ENCODE data around the gene ISCA2. TPM values are rescaled to one million over a fixed set of nuclear protein-coding genes. Genes with fewer than 3 reads are reported as not detected.

ISCA2 gene
- total RNA-seq, 2 donors from 2014 or later, result 14.4 to 21.3 TPM

DNA sequence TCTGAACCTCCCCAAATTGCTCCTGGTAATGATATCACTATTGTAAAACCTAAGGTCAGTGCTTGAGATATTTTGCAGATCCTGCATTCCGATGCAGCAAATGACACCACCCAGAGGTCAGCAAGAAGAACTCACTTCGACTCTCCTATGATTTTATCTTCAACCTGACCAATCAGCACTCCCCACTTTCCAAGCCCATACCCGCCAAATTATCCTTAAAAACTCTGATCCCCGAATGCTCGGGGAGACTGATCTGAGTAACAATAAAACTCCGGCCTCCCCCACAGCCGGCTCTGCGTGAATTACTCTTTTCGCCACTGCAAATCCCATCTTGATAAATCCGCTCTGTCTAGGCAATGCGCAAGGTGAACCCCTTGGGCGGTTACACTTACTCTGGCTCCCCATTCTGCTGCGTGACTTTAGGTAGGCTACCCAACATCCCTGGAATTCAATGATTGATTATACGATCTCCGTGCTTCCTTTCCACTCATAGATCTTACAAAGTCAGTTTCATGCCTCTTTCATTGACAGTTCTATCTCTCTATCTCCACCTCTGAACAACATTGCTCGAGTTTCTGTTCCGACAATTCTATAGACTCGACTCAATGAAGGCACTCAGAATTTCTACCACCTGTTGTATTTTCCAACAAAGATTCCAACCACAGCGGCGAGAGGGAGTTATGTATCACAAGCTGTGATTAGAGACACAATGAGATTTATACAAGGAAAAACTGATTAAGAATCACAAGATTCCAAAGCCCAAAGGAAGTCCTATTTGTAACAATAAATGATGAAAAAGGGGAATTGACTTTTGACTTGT, 1.4 kb upstream of the ISCA2 start:
- Mint-ChIP-seq H3K36me3 (ENCODE audit: low read depth) (peaks cover 2% of the 10 kb centered on the region), H3K27me3 (no peaks in the 10 kb centered on the region), H3K4me1 (peaks cover 15% of the 10 kb centered on the region), H3K27ac (no peak overlapping the region), H3K4me3 (no peak overlapping the region)
- no peak for ATAC-seq
- DNase-seq, result no peak
- H3K9me3 ChIP-seq (ENCODE audit: control insufficient read depth, low read length, poor library complexity, severe bottlenecking), result no peaks in the 10 kb centered on the region

DNA sequence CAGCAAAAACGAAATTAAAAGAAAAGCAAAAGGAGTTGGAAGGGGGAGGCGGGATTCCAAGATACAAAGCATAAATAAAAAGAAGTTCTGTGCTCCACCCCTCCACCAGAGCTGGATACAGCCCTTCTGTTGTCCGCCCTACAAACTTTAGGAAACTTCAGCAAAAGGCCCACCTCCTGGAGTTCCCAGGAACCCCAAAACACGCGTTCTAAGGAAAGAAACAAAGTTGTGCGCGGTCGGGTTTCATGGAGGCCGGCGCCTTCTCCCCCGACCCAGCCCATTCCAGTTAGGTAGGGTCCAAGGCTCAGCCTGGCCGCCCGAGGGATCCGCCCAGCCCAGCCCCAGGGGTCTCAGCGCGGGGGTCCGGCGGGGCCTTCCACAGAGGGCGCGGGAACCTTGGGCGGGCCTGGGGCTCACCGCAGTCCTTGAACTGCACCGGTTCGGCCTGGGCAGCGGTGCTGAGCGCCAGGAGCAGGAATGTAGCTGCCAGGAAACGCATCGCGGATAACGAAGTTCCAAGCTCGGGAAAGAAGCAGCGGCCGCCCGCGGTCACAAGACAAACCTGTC, 706 bp upstream of the ISCA2 start, which contains the start of gene NPC2:
NPC2 (minus strand) TSS at position 530 of the 567 bp plus-strand sequence; CDS start at position 499, 31 bp downstream.
- H3K9me3 ChIP-seq (ENCODE audit: control insufficient read depth, low read length, poor library complexity, severe bottlenecking), result no peaks in the 10 kb centered on the region
- ATAC-seq (no peak), DNase-seq (no peak)
- Mint-ChIP-seq H3K4me1 (peaks cover 20% of the 10 kb centered on the region), H3K4me3 (no peak within 1 kb of the TSS), H3K27me3 (no peaks in the 10 kb centered on the region), H3K36me3 (ENCODE audit: low read depth) (peaks cover 2% of the 10 kb centered on the region), H3K27ac (no peak within 1 kb of the TSS)

DNA sequence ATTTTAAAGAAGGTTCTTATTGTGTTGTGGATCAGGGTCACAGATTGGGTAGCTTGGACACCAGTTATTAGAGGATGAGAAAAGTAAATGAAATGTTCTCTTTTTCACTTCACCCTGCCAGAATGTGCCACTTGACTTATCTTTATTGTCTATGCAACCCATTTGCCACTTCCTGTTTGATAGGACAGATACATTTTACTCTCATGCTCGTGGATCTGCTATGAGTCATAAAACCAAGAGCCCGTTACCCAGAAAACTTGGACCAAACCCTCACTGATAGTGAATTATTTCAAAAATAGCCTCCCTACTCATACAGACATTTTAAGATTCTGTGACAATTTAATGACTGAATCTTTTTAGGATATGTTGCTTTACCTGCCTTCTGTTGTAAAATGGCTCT, 1.8 kb downstream of the ISCA2 start:
- DNase-seq (no peak), ATAC-seq (no peak)
- Mint-ChIP-seq H3K27me3 (no peaks in the 10 kb centered on the region), H3K27ac (no peak overlapping the region), H3K4me1 (peaks cover 22% of the 10 kb centered on the region), H3K36me3 (ENCODE audit: low read depth) (peaks cover 5% of the 10 kb centered on the region), H3K4me3 (no peak overlapping the region)
- no peaks in the 10 kb centered on the region for H3K9me3 ChIP-seq (ENCODE audit: control insufficient read depth, low read length, poor library complexity, severe bottlenecking)

DNA sequence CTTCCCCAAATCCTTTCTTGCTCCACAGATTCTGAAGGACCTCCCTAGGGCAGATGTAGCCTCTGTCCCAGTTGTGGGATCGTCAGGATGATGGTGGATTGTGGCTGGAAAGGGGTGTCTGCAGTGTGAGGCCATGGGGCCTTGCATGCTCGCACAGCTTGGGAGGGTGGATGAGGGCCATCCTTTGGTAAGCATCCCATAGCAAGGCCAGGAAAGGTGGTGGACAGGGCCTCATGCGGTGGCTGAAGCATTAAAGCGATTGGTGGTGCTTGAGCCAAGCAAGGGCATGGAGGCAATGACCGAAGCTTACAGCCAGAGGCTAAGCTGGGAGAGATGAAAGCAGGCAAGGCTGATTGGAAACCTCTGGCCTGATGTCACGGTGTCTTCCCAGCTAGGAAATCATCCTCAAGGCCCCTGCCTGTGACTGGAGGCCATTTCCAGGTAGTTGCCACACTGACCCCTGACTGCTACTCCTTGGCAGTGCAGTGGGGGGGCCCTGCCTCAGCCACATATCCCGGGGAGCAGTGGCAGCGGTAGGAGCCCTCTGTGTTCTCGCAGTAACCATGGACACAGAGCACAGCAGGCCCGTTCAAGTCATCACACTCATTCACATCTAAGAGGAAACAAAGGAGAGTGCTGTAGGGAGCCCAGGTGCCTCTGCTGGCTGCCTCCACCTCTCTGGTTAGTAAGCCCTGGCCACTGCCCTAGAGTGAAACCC, 7.0 kb downstream of the ISCA2 start:
- Mint-ChIP-seq H3K4me3 (no peak overlapping the region), H3K4me1 (peaks cover 9% of the 10 kb centered on the region), H3K27ac (no peak overlapping the region), H3K27me3 (no peaks in the 10 kb centered on the region), H3K36me3 (ENCODE audit: low read depth) (peaks cover 2% of the 10 kb centered on the region)
- no peaks in the 10 kb centered on the region for H3K9me3 ChIP-seq (ENCODE audit: control insufficient read depth, low read length, poor library complexity, severe bottlenecking)
- no peak for DNase-seq
- ATAC-seq, result no peak

DNA sequence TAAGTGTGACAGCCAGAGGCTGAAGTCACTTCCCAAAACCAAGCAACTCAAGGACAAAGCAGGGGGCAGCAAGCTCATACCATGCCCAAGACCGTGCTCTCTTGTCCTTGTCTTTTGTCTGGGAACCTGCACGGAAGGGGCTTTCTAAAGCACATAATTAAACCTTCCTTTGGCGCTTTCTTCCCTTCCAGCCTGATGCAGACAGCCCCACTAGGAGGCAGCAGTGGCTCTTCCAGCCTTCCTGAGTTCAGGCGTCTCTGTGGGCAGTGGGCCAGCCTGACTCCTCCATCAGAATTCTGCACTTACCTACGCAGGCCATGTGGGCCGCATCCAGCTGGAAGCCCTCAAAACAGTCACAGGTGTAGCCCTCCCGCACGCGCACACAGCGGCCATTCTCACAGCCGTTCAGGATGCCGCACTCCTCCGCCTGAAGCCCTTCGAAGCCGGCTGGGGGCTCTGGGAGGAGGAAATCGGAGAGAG, 7.6 kb downstream of the ISCA2 start:
- H3K4me3 Mint-ChIP-seq, result no peak overlapping the region
- no peak for DNase-seq
- H3K36me3 Mint-ChIP-seq (ENCODE audit: low read depth), result peaks cover 2% of the 10 kb centered on the region
- H3K4me1 Mint-ChIP-seq, result peaks cover 11% of the 10 kb centered on the region
- no peaks in the 10 kb centered on the region for H3K9me3 ChIP-seq (ENCODE audit: control insufficient read depth, low read length, poor library complexity, severe bottlenecking)
- no peak for ATAC-seq
- no peaks in the 10 kb centered on the region for H3K27me3 Mint-ChIP-seq
- no peak overlapping the region for H3K27ac Mint-ChIP-seq

DNA sequence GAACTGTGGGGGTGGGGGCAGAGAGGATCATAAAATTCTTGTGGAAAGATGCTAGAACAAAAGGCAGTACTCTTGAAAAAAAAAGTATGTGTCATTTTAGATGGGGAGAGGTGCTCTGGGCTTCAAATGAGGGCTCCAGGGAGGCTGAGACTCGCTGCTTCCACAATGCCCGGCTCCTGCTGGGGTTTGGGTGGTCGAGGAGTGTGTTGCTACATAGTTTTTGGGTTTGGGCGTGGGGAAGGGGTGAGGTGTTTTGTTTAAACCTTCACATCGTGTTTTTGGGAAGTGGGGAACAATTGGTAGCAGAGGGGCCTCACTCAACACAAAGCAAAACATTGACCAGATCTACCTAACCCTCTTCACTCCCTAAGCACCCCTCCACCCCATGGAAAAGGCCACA, 8.1 kb downstream of the ISCA2 start:
- DNase-seq (no peak), ATAC-seq (no peak)
- Mint-ChIP-seq H3K27ac (no peak overlapping the region), H3K27me3 (no peaks in the 10 kb centered on the region), H3K4me3 (no peak overlapping the region), H3K4me1 (peaks cover 11% of the 10 kb centered on the region), H3K36me3 (ENCODE audit: low read depth) (peaks cover 2% of the 10 kb centered on the region)
- no peaks in the 10 kb centered on the region for H3K9me3 ChIP-seq (ENCODE audit: control insufficient read depth, low read length, poor library complexity, severe bottlenecking)

DNA sequence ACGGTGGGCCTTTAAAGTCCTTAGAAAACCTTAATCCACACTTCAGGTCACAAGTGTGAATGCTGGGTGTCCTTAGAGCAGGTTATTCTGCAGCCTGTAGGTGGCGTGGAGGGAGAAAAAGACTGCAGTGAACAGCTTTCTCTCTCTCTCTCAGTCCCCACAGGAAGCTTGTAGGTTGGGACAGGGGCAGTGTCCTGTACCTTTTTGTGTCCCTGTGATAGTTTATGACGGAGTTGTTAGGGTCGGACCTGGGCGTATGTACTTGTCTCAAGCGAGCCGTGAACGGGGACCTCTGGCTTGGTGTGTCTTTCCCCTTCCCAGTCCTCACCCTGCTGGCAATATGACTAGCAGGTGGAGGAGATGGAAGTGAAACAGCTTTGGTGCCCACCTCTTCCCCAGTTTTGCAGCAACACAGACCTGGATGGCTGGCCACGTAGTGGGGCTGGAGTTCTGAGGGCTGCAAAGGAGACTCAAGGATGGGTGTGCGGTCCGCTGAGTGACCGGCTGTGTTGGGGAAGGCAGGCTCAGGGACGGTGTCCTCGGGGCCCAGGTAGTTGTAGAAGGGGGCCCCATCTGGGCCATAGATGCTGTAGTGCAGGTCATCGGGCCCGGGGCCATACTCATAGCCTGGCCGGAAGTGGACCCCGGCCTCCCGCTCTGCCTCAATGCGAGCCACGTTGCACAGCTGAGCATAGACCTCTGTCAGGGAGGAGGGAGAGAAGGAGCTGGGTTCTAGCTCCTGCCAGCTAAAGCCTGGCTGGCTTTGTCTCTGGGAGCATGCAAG, 8.9 kb downstream of the ISCA2 start:
- Mint-ChIP-seq H3K36me3 (ENCODE audit: low read depth) (peaks cover 3% of the 10 kb centered on the region), H3K4me3 (no peak overlapping the region), H3K27me3 (peaks cover 3% of the 10 kb centered on the region), H3K4me1 (peaks cover 10% of the 10 kb centered on the region), H3K27ac (no peak overlapping the region)
- ATAC-seq (no peak), DNase-seq (no peak)
- no peaks in the 10 kb centered on the region for H3K9me3 ChIP-seq (ENCODE audit: control insufficient read depth, low read length, poor library complexity, severe bottlenecking)

DNA sequence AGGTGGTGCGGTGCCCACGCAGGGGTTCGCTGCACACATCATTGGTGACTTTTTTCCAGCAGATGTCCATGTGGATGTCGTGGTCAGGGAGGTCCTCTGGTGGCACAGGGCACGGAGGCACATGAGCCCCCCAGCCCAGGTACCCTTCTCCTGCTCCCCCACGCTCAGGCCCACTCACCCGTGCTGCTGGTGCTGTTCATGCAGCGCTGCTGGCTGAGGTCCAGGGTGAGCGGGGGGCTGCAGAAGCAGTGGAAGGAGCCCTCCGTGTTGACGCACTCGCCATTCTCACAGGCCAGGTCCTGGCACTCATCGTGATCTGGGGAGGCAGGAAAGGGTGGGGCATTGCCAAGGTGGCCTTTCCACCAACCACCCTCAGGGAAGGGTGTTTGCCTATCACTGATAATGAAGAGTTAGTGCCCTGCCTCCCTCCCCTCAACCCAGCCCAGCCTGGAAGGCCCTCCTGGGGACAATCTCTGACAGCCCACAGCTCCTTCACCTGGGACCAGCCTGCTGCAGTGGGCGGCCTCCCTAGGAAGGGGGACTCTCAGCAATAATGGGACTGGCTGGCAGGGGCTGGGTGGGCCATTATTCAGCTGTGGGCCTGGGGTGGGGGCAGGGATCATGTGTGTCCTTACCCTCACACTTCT, 9.8 kb downstream of the ISCA2 start:
- peaks cover 8% of the 10 kb centered on the region for H3K27me3 Mint-ChIP-seq
- H3K27ac Mint-ChIP-seq, result no peak overlapping the region
- ATAC-seq, result no peak
- no peak for DNase-seq
- peaks cover 4% of the 10 kb centered on the region for H3K36me3 Mint-ChIP-seq (ENCODE audit: low read depth)
- no peaks in the 10 kb centered on the region for H3K9me3 ChIP-seq (ENCODE audit: control insufficient read depth, low read length, poor library complexity, severe bottlenecking)
- H3K4me3 Mint-ChIP-seq, result no peak overlapping the region
- peaks cover 9% of the 10 kb centered on the region for H3K4me1 Mint-ChIP-seq

DNA sequence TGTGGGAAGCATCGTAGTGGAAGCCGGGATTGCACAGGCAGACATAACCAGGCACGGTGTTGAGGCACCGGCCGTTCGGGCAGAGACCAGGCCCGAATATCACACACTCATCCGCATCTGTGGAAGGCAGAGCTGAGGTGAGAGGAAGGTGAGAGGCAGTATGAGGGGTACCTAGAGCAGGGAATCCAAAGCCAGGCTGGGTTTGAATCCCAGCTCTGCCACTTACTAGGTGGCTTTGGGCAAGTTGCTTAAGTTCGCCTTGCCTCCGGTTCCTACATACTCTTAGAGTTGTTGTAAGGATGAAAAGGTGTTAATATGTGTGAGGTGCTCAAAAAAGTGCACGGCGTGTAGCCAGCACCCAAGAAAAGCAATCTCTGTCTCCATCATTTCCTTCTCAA, 10.4 kb downstream of the ISCA2 start:
- H3K27me3 Mint-ChIP-seq, result peaks cover 8% of the 10 kb centered on the region
- H3K27ac Mint-ChIP-seq, result no peak overlapping the region
- no peak for DNase-seq
- no peaks in the 10 kb centered on the region for H3K9me3 ChIP-seq (ENCODE audit: control insufficient read depth, low read length, poor library complexity, severe bottlenecking)
- ATAC-seq, result no peak
- H3K4me3 Mint-ChIP-seq, result no peak overlapping the region
- H3K4me1 Mint-ChIP-seq, result peaks cover 9% of the 10 kb centered on the region
- peaks cover 4% of the 10 kb centered on the region for H3K36me3 Mint-ChIP-seq (ENCODE audit: low read depth)

DNA sequence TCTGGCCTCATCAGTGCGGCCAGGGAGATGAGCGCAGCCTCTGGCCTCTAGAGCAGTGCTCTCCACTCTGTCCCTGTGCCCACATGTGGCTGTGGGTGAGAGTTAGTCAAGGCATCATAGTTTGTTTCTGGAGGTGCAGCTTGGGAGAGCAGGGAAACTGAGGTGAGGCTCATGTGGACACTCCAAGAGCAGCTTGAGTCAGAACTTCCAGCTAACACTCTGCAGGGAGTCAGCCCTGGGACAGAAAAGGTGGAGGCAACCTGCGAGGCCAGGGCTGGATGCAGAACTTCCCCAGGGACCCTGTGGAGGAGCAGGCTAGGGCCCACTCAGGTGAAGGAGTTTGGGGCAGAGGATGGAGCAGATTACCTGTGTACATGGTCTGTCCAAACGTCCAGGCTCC, 10.8 kb downstream of the ISCA2 start:
- Mint-ChIP-seq H3K36me3 (ENCODE audit: low read depth) (peaks cover 4% of the 10 kb centered on the region), H3K27me3 (peaks cover 8% of the 10 kb centered on the region), H3K4me3 (no peak overlapping the region), H3K27ac (no peak overlapping the region), H3K4me1 (peaks cover 9% of the 10 kb centered on the region)
- DNase-seq, result no peak
- no peak for ATAC-seq
- no peaks in the 10 kb centered on the region for H3K9me3 ChIP-seq (ENCODE audit: control insufficient read depth, low read length, poor library complexity, severe bottlenecking)

DNA sequence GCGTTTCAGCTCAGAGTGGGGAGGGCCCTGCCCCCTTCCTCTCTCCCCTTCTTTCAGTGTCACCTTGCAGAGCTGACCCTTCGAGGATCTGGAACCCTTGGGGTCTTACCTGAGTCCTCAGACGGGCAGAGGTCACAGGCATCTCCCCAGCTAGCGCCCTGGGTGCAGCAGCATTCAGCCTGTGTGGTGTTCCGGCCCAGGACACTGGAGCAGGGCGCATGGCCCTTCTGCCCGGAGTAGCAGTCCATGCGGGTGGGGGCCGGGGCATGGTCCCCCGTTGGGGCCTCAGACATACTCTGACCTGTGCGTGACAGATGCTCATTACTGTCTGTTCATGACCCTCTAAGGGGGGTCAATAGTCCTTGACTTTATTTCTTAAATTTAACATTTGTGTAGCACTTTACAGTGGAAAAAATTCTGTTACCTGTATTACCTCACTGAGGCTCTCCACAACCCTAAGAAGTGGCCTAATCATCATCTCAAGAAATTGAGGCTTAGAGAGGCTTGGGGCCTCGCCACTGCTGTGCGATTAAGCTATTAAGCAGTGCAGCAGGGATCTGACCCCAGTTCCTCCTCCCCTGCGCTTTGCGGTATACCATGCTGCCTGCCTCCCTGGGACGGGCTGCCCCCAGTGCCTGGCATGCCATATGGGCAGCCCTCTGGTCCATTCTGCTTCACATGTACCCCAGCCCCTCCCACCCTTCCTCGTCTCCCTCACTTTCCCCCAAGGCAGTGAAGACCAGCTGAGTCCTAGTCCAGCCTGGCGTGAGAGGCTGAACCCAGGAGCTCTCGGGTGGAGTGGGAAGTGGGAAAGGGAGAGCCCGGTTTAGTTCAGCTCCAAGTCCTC, 11.5 kb downstream of the ISCA2 start:
- H3K4me3 Mint-ChIP-seq, result no peak overlapping the region
- H3K9me3 ChIP-seq (ENCODE audit: control insufficient read depth, low read length, poor library complexity, severe bottlenecking), result no peaks in the 10 kb centered on the region
- no peak for ATAC-seq
- H3K27ac Mint-ChIP-seq, result no peak overlapping the region
- peaks cover 2% of the 10 kb centered on the region for H3K36me3 Mint-ChIP-seq (ENCODE audit: low read depth)
- DNase-seq, result no peak
- H3K4me1 Mint-ChIP-seq, result peaks cover 6% of the 10 kb centered on the region
- peaks cover 8% of the 10 kb centered on the region for H3K27me3 Mint-ChIP-seq

DNA sequence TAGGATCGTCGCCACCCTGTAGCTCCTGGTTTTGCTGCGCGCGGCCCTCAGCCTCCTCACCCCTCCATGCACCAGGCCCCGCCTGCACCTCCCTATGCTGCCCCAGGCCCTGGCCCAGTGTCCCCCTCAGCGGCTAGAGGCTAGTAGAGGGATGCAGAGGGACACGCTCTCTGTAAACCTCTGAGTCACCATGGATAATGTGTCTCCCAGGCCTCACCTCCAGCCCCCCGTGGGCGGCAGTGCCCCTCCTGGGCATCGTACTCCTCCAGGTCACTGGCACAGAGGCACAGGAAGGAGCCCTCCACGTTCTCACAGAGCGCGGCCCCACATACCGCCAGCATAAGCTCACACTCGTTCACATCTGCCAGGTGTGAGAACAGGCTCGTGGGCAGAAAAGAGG, 12.3 kb downstream of the ISCA2 start:
- Mint-ChIP-seq H3K4me1 (peaks cover 5% of the 10 kb centered on the region), H3K36me3 (ENCODE audit: low read depth) (peaks cover 2% of the 10 kb centered on the region), H3K27ac (no peak overlapping the region), H3K4me3 (no peak overlapping the region), H3K27me3 (peaks cover 12% of the 10 kb centered on the region)
- ATAC-seq (no peak), DNase-seq (no peak)
- no peaks in the 10 kb centered on the region for H3K9me3 ChIP-seq (ENCODE audit: control insufficient read depth, low read length, poor library complexity, severe bottlenecking)
